CD4-positive, alpha-beta T cell (primary cell): ENCODE measurements around the gene SFMBT2. TPM values are rescaled to one million over a fixed set of nuclear protein-coding genes. Genes with fewer than 3 reads are reported as not detected.
A peak's percentile ranks its signal among the peaks of the same experiment; 100 is the strongest.

Experiments used
- ATAC-seq: fragments of 200-7000 bp; cut with Tn5 transposase; one replicate; pipeline ENCODE4 v1.10.0; 2022; ENCODE audit warnings: mild to moderate bottlenecking; ENCODE audit not compliant: poor library complexity
- CTCF ChIA-PET: fragments of 350-600 bp; sonication (Branson Sonifier 250); formaldehyde crosslinking; loops from one replicate; lab custom pipeline; 2021; ENCODE audit warnings: antibody characterized with exemption, inconsistent platforms; lab: Charles Lee
- POLR2A ChIA-PET: fragments of 350-600 bp; sonication (Branson Sonifier 250); formaldehyde crosslinking; loops from one replicate; lab custom pipeline; 2021; ENCODE audit warnings: antibody characterized with exemption, inconsistent platforms; lab: Charles Lee
- DNase-seq, 14 experiments: peaks; one replicate each; pipeline ENCODE4 v3.0.0-alpha.2; 2013 to 2020; ENCODE audit warnings: mixed read lengths in 2 of 14
- H3K27ac ChIP-seq, 2 donors: one replicate each; pipeline versions ENCODE4 v1.5.1 to v1.7.0; 2013; ENCODE audit warnings: low read length in 2 of 2, low read depth in 1 of 2, mild to moderate bottlenecking in 1 of 2
- H3K27me3 ChIP-seq, 2 experiments: 1 replicate in 1 of 2; 2 replicates in 1 of 2; pipeline versions ENCODE4 v1.6.1 to v1.7.0; 2013; ENCODE audit warnings: low read length in 2 of 2, control low read depth in 1 of 2, mild to moderate bottlenecking in 1 of 2, moderate library complexity in 1 of 2; ENCODE audit not compliant: insufficient read depth in 2 of 2, control insufficient read depth in 1 of 2
- H3K36me3 ChIP-seq: one replicate; pipeline ENCODE4 v1.6.1; 2013; ENCODE audit warnings: low read length, control low read depth; ENCODE audit not compliant: insufficient read depth
- H3K4me1 ChIP-seq: one replicate; pipeline ENCODE4 v1.6.1; 2013; ENCODE audit warnings: low read length, control low read depth; ENCODE audit not compliant: insufficient read depth
- H3K4me3 ChIP-seq: one replicate; pipeline ENCODE4 v1.5.1; 2013; ENCODE audit warnings: mild to moderate bottlenecking, low read length, moderate library complexity
- H3K9me3 ChIP-seq, 2 experiments: 1 replicate in 1 of 2; 2 replicates in 1 of 2; pipeline versions ENCODE4 v1.6.1 to v1.7.0; 2013; ENCODE audit warnings: low read length in 2 of 2, mild to moderate bottlenecking in 2 of 2, control low read depth in 1 of 2, moderate library complexity in 1 of 2; ENCODE audit not compliant: control insufficient read depth in 1 of 2, insufficient read depth in 1 of 2
- H3K27ac Mint-ChIP-seq: one replicate; pipeline ENCODE4 v1.8.0; 2020; ENCODE audit warnings: mixed read lengths
- H3K27me3 Mint-ChIP-seq: one replicate; pipeline ENCODE4 v1.8.0; 2021; ENCODE audit warnings: mixed read lengths
- H3K36me3 Mint-ChIP-seq: one replicate; pipeline ENCODE4 v1.8.0; 2021; ENCODE audit warnings: low read depth, mixed read lengths
- H3K4me1 Mint-ChIP-seq: one replicate; pipeline ENCODE4 v1.8.0; 2021; ENCODE audit warnings: low read depth, mixed read lengths
- H3K4me3 Mint-ChIP-seq: one replicate; pipeline ENCODE4 v1.8.0; 2020; ENCODE audit warnings: mild to moderate bottlenecking, mixed read lengths
- H3K9me3 Mint-ChIP-seq: one replicate; pipeline ENCODE4 v1.8.0; 2020; ENCODE audit warnings: mixed read lengths
- intact Hi-C, 2 experiments: fragments of 100-400 bp; cut with DNase I in 1 of 2; cut with micrococcal nuclease in 1 of 2; formaldehyde crosslinking; loops; one replicate each; pipeline versions ENCODE4 v1.15.1 to v1.9.0; 2023 to 2025; cut with DNase I, micrococcal nuclease
- total RNA-seq, 174 experiments: library from RNA in 2 of 174; stranded (reverse) in 2 of 174; gene quantifications; one replicate each; pipeline ENCODE4 v1.2.3 and lab custom pipeline; 2021 to 2026
- TF ChIP-seq, protein P1 (sequence below): fragments of 200-600 bp; IDR thresholded peaks from one replicate; pipeline ENCODE4 v1.8.0; 2022; ENCODE audit warnings: antibody characterized with exemption, mild to moderate bottlenecking

SFMBT2 gene
- total RNA-seq, 2 experiments from 2014 or later: 41.0 to 42.0 TPM

DNA sequence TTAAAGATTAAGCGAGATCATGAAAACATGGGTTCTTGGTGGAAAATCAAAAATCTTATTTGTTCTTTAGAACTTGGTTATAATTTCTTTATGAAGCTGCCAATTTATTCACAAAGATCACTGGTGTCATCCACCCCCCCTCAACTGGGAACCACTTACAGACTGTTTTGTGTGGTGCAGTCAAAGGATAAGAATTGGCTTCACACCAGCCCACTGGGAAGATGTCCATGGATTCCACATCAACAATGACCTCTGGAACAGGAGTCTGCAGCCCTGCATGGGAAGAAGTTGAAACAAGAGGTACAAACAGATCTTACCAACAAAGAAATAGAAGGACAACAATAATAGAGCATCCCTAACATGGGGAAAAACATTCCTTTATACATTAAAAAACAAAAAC lies 205.2 kb downstream of the SFMBT2 start:
- Mint-ChIP-seq H3K36me3 (peaks cover 92% of the 10 kb centered on the region), H3K27me3 (no peaks in the 10 kb centered on the region), H3K9me3 (no peaks in the 10 kb centered on the region), H3K27ac (no peak overlapping the region), H3K4me3 (no peak overlapping the region), H3K4me1 (peaks cover 9% of the 10 kb centered on the region)
- POLR2A ChIA-PET: no interaction called here
- CTCF ChIA-PET: no interaction called here
- no peaks in the 10 kb centered on the region for H3K9me3 ChIP-seq
- DNase-seq (no peak), ATAC-seq (no peak)
- TF ChIP-seq, protein P1, sequence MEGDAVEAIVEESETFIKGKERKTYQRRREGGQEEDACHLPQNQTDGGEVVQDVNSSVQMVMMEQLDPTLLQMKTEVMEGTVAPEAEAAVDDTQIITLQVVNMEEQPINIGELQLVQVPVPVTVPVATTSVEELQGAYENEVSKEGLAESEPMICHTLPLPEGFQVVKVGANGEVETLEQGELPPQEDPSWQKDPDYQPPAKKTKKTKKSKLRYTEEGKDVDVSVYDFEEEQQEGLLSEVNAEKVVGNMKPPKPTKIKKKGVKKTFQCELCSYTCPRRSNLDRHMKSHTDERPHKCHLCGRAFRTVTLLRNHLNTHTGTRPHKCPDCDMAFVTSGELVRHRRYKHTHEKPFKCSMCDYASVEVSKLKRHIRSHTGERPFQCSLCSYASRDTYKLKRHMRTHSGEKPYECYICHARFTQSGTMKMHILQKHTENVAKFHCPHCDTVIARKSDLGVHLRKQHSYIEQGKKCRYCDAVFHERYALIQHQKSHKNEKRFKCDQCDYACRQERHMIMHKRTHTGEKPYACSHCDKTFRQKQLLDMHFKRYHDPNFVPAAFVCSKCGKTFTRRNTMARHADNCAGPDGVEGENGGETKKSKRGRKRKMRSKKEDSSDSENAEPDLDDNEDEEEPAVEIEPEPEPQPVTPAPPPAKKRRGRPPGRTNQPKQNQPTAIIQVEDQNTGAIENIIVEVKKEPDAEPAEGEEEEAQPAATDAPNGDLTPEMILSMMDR: no peak
- H3K4me3 ChIP-seq: no peak overlapping the region
- no peaks in the 10 kb centered on the region for H3K4me1 ChIP-seq
- no peak overlapping the region for H3K27ac ChIP-seq
- no peaks in the 10 kb centered on the region for H3K27me3 ChIP-seq
- intact Hi-C loops: no loop called here
- H3K36me3 ChIP-seq: peaks cover 38% of the 10 kb centered on the region

DNA sequence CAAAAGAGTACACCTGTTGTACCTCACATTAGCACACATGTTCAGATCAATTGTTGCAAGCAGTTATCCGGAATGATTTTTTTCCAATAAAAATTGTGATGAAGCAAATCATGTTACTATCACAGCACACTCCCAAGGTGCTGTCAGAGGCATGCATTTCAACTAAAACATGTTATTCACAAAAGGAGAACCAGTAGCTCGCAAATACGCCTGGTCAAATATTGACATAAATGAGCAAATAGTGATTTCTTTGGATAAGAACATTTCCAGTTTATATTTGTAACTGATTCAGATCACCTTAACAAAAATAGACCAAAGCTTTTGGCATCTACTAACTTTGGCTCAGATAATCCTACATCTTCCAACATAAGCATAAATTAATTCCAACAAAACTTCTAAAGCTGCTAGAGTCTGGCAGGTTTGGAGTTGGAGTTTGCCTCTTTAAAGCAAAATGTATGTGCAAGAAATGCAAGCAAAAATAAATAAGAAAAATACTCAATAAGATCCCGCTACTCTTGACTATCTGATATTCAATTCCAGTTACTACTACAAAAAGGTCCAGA lies 208.0 kb downstream of the SFMBT2 start:
- Mint-ChIP-seq H3K9me3 (no peaks in the 10 kb centered on the region), H3K27ac (no peak overlapping the region), H3K27me3 (no peaks in the 10 kb centered on the region), H3K36me3 (peaks cover 91% of the 10 kb centered on the region), H3K4me1 (peaks cover 7% of the 10 kb centered on the region), H3K4me3 (no peak overlapping the region)
- CTCF ChIA-PET: no interaction called here
- DNase-seq (no peak), ATAC-seq (no peak)
- H3K27ac ChIP-seq: no peak overlapping the region
- no peak overlapping the region for H3K4me3 ChIP-seq
- intact Hi-C loops: no loop called here
- H3K4me1 ChIP-seq: no peaks in the 10 kb centered on the region
- H3K9me3 ChIP-seq: no peaks in the 10 kb centered on the region
- H3K27me3 ChIP-seq: no peaks in the 10 kb centered on the region
- POLR2A ChIA-PET: no interaction called here
- H3K36me3 ChIP-seq: peaks cover 37% of the 10 kb centered on the region
- TF ChIP-seq, protein P1: no peak

GRCh38 chr10:7199152-7199760 lies 211.6 kb downstream of the SFMBT2 start:
- H3K4me3 ChIP-seq: no peak overlapping the region
- H3K36me3 ChIP-seq: peaks cover 54% of the 10 kb centered on the region
- H3K27me3 ChIP-seq: no peaks in the 10 kb centered on the region
- no peak overlapping the region for H3K27ac ChIP-seq
- Mint-ChIP-seq H3K27ac (peak overlapping the region; percentile 59), H3K27me3 (no peaks in the 10 kb centered on the region), H3K4me1 (peaks cover 37% of the 10 kb centered on the region), H3K4me3 (no peak overlapping the region), H3K36me3 (peaks cover 97% of the 10 kb centered on the region), H3K9me3 (no peaks in the 10 kb centered on the region)
- ChIA-PET CTCF (no interaction called here), POLR2A (no interaction called here)
- ATAC-seq (no peak), DNase-seq (no peak)
- intact Hi-C loops: no loop called here
- TF ChIP-seq, protein P1: no peak
- peaks cover 0 to 8% of the 10 kb centered on the region in 2 experiments for H3K9me3 ChIP-seq
- peaks cover 23% of the 10 kb centered on the region for H3K4me1 ChIP-seq
